Fibroblast of lung (primary cell): Measurements from ENCODE around the gene ATRNL1. TPM values are rescaled to one million over a fixed set of nuclear protein-coding genes. Genes with fewer than 3 reads are reported as not detected.
"Not testable (repeated sequence)": the region's sequence is repeated elsewhere in the genome, so short reads cannot be mapped to it uniquely, and the experiment has no call there.

ENCODE experiments used
- DNase-seq, 2 donors: peaks; one replicate each; pipeline versions ENCODE4 v3.0.0 to v3.0.0-alpha.2; 2010; ENCODE audit warnings: low read depth in 2 of 2
- H2AFZ ChIP-seq: 2 replicates; pipeline ENCODE4 v1.5.1; 2012; ENCODE audit warnings: low read length, control low read depth, inconsistent platforms
- H3K27ac ChIP-seq: 2 replicates; pipeline ENCODE4 v1.5.1; 2011; ENCODE audit warnings: low read length, control low read depth; ENCODE audit not compliant: insufficient read depth
- H3K27me3 ChIP-seq: 2 replicates; pipeline ENCODE4 v1.5.1; 2011; ENCODE audit warnings: mild to moderate bottlenecking, low read length; ENCODE audit not compliant: control insufficient read depth, insufficient read depth
- H3K36me3 ChIP-seq: 2 replicates; pipeline ENCODE4 v1.5.1; 2011; ENCODE audit warnings: low read length; ENCODE audit not compliant: control insufficient read depth, insufficient read depth
- H3K4me1 ChIP-seq: 2 replicates; pipeline ENCODE4 v1.5.1; 2011; ENCODE audit warnings: low read length; ENCODE audit not compliant: control insufficient read depth, insufficient read depth; ENCODE audit errors: extremely low read depth
- H3K4me2 ChIP-seq: 2 replicates; pipeline ENCODE4 v1.5.1; 2011; ENCODE audit warnings: low read length, control low read depth; ENCODE audit not compliant: insufficient read depth; ENCODE audit errors: extremely low read depth
- H3K4me3 ChIP-seq, 4 experiments: fragments of 200-600 bp in 1 of 4; sonication (generic) in 1 of 4; replicated peaks in 1 of 4; 2 replicates each; pipeline ENCODE4 v1.5.1; 2011 to 2016; ENCODE audit warnings: low read length in 4 of 4, low read depth in 3 of 4, mild to moderate bottlenecking in 3 of 4, control low read depth in 2 of 4, inconsistent platforms in 1 of 4, mixed read lengths in 1 of 4; ENCODE audit not compliant: insufficient read depth in 1 of 4; ENCODE audit errors: control extremely low read depth in 1 of 4
- H3K79me2 ChIP-seq: 2 replicates; pipeline ENCODE4 v1.5.1; 2012; ENCODE audit warnings: mild to moderate bottlenecking, low read length, inconsistent platforms; ENCODE audit not compliant: control insufficient read depth, insufficient read depth
- H3K9ac ChIP-seq: 2 replicates; pipeline ENCODE4 v1.5.1; 2011; ENCODE audit warnings: mild to moderate bottlenecking, low read length, control low read depth; ENCODE audit not compliant: insufficient read depth
- H3K9me3 ChIP-seq: 2 replicates; pipeline ENCODE4 v1.5.1; 2012; ENCODE audit warnings: low read depth, low read length; ENCODE audit not compliant: control insufficient read depth, insufficient read depth
- H4K20me1 ChIP-seq: 2 replicates; pipeline ENCODE4 v1.5.1; 2011; ENCODE audit warnings: low read length; ENCODE audit not compliant: control insufficient read depth, insufficient read depth; ENCODE audit errors: extremely low read depth
- CTCF ChIP-seq, 2 donors: IDR thresholded peaks in 1 of 2; conservative IDR thresholded peaks in 1 of 2; 1 replicate in 1 of 2; 2 replicates in 1 of 2; pipeline ENCODE4 v1.5.1; 2011 to 2012; ENCODE audit warnings: low read length in 2 of 2, control low read depth in 1 of 2, inconsistent platforms in 1 of 2, low read depth in 1 of 2, mild to moderate bottlenecking in 1 of 2
- EZH2 ChIP-seq: IDR thresholded peaks from 2 replicates; pipeline ENCODE4 v1.5.1; 2012; ENCODE audit warnings: low read length, control low read depth, mild to moderate bottlenecking; ENCODE audit errors: missing control alignments
- polyA plus RNA-seq, 2 donors: library from polyadenylated mRNA; depleted of rRNA in 1 of 2; stranded (reverse) in 1 of 2; unstranded in 1 of 2; fragments of >200 nt; gene quantifications; 2 replicates each; pipeline ENCODE4 v1.2.1, GENCODE V29; 2011 to 2012; ENCODE audit warnings: missing spikeins in 1 of 2
- total RNA-seq: library from RNA; depleted of rRNA; stranded (reverse); fragments of >200 nt; gene quantifications from 2 replicates; pipeline ENCODE4 v1.2.1, GENCODE V29; 2014

The ATRNL1 gene
- total and polyA plus RNA-seq, 2 donors (not counting 1 experiment from before 2014, with no cell fraction given) = 0.33 TPM

GRCh38 chr10:115827231-115828009, 734.3 kb downstream of the ATRNL1 start:
- no peak overlapping the region for H3K27ac ChIP-seq
- H4K20me1 ChIP-seq = no peaks in the 10 kb centered on the region
- DNase-seq = peak; percentile 83 to 88
- no peaks in the 10 kb centered on the region for H3K27me3 ChIP-seq
- no peaks in the 10 kb centered on the region for H3K36me3 ChIP-seq
- H3K4me2 ChIP-seq = no peak overlapping the region
- TF ChIP-seq EZH2 (no peak), CTCF (conservative IDR thresholded peaks at IDR 0.05 in 1 of 2, IDR thresholded peaks at IDR 0.05 in 1 of 2; ENCODE audit: low read depth in 1 of 2, low read length in 2 of 2) (no peak)
- H3K4me3 ChIP-seq = no peak overlapping the region
- no peak overlapping the region for H3K9ac ChIP-seq
- no peaks in the 10 kb centered on the region for H3K9me3 ChIP-seq
- H2AFZ ChIP-seq = no peak overlapping the region
- H3K79me2 ChIP-seq = no peaks in the 10 kb centered on the region
- H3K4me1 ChIP-seq = peaks cover 6% of the 10 kb centered on the region

- not testable (repeated sequence) for DNase-seq, H3K4me2 ChIP-seq, H3K27ac ChIP-seq, H3K9me3 ChIP-seq, H3K36me3 ChIP-seq, H4K20me1 ChIP-seq, H3K27me3 ChIP-seq, H3K4me1 ChIP-seq, H3K4me3 ChIP-seq, H2AFZ ChIP-seq, H3K9ac ChIP-seq, H3K79me2 ChIP-seq
These were observed 735.0 kb downstream of the ATRNL1 start for GRCh38 chr10:115828182-115828581.

GRCh38 chr10:115829521-115830205, 736.5 kb downstream of the ATRNL1 start:
- no peak overlapping the region for H3K4me3 ChIP-seq
- no peak overlapping the region for H2AFZ ChIP-seq
- peaks cover 6% of the 10 kb centered on the region for H3K4me1 ChIP-seq
- H3K27me3 ChIP-seq = no peaks in the 10 kb centered on the region
- H3K27ac ChIP-seq = no peak overlapping the region
- H3K9me3 ChIP-seq = no peaks in the 10 kb centered on the region
- H3K36me3 ChIP-seq = no peaks in the 10 kb centered on the region
- no peaks in the 10 kb centered on the region for H4K20me1 ChIP-seq
- no peak for TF ChIP-seq EZH2
- TF ChIP-seq CTCF (conservative IDR thresholded peaks at IDR 0.05 in 1 of 2, IDR thresholded peaks at IDR 0.05 in 1 of 2; ENCODE audit: low read depth in 1 of 2, low read length in 2 of 2) = peak; percentile 38 to 40
- DNase-seq = peak; percentile 62 to 71
- H3K4me2 ChIP-seq = no peak overlapping the region
- no peaks in the 10 kb centered on the region for H3K79me2 ChIP-seq
- no peak overlapping the region for H3K9ac ChIP-seq
